Measurements from ENCODE around the gene VSIG4. TPM values are rescaled to one million over a fixed set of nuclear protein-coding genes. Genes with fewer than 3 reads are reported as not detected.

VSIG4 gene
- polyA plus RNA-seq, 1 of the 3 experiments (the other 2 are of a cell fraction), result not detected

- no peaks in the 10 kb centered on the region for H3K9me3 ChIP-seq
- H3F3A ChIP-seq (replicated peaks; ENCODE audit: insufficient read depth), result no peaks in the 10 kb centered on the region
- H3K36me3 ChIP-seq (replicated peaks in 1 of 2; ENCODE audit: control insufficient read depth in 1 of 2, insufficient read depth in 2 of 2, low read length in 1 of 2), result no peaks in the 10 kb centered on the region
- no peak for DNase-seq
- no peak overlapping the region for H3K4me3 ChIP-seq (ENCODE audit: low read depth in 2 of 2, low read length in 1 of 2)
- H3K9me2 ChIP-seq, result no peaks in the 10 kb centered on the region
- H3K79me2 ChIP-seq (ENCODE audit: insufficient read depth), result no peaks in the 10 kb centered on the region
- no peaks in the 10 kb centered on the region for H4K20me1 ChIP-seq (ENCODE audit: insufficient read depth)
- no peak overlapping the region for H2AFZ ChIP-seq (ENCODE audit: low read depth)
- 4% methylated on average over 11 of the region's 11 CpGs for WGBS (ENCODE audit: low lambda C conversion rate)
- H3K9ac ChIP-seq, result no peak overlapping the region
- TF ChIP-seq JUND (IDR thresholded peaks at IDR 0.05), result no peak
- no peak for TF ChIP-seq PBX3 (IDR thresholded peaks at IDR 0.05)
- TF ChIP-seq IRF3 (IDR thresholded peaks at IDR 0.05; ENCODE audit: low read depth, low read length), result no peak
- TF ChIP-seq CTCF (IDR thresholded peaks at IDR 0.05), result no peak
- TF ChIP-seq SMC3 (IDR thresholded peaks at IDR 0.05; ENCODE audit: low read depth, low read length), result no peak
- no peak for TF ChIP-seq RXRA (IDR thresholded peaks at IDR 0.05; ENCODE audit: borderline replicate concordance, low read depth)
- no peak for TF ChIP-seq TCF12 (IDR thresholded peaks at IDR 0.05)
- no peak for TF ChIP-seq RFX5 (IDR thresholded peaks at IDR 0.05; ENCODE audit: low read length)
- no peak for TF ChIP-seq ELF1 (IDR thresholded peaks at IDR 0.05)
- no peak for TF ChIP-seq REST (IDR thresholded peaks at IDR 0.05; ENCODE audit: low read depth, low read length)
- CTCF ChIA-PET, result no interaction called here
- POLR2A ChIA-PET, result no interaction called here
- H3K4me2 ChIP-seq, result no peak overlapping the region
- H3K27me3 ChIP-seq (ENCODE audit: insufficient read depth), result no peaks in the 10 kb centered on the region
- no peaks in the 10 kb centered on the region for H3K4me1 ChIP-seq (ENCODE audit: control insufficient read depth in 1 of 2, insufficient read depth in 2 of 2, low read depth in 1 of 2, low read length in 1 of 2)
- no peak overlapping the region for H3K27ac ChIP-seq (ENCODE audit: low read depth in 2 of 2, low read length in 1 of 2)
These were observed 36.8 kb downstream of the VSIG4 start for GRCh38 chrX:66002824-66003680.

All from SK-N-SH (cell line).